HepG2 (cell line): ENCODE measurements around the gene CCDC57. TPM values are rescaled to one million over a fixed set of nuclear protein-coding genes. Genes with fewer than 3 reads are reported as not detected.

Experiments
- CEBPZ ChIP-seq: IDR thresholded peaks from 2 replicates; pipeline ENCODE4 v1.6.1; 2012; ENCODE audit warnings: low read length, improper control_type of control experiment
- CHD2 ChIP-seq: IDR thresholded peaks from 2 replicates; pipeline ENCODE4 v1.6.1; 2011; ENCODE audit warnings: low read depth, low read length, improper control_type of control experiment
- EEA1 ChIP-seq: sonication (generic); formaldehyde crosslinking; IDR thresholded peaks from 2 replicates; pipeline ENCODE4 v1.5.1; 2020; ENCODE audit warnings: mild to moderate bottlenecking, missing genetic modification reagents, borderline replicate concordance
- EZH2 ChIP-seq: conservative IDR thresholded peaks from 2 replicates; pipeline ENCODE4 v1.6.1; 2012; ENCODE audit warnings: mild to moderate bottlenecking, low read depth, low read length, moderate library complexity
- GMEB1 ChIP-seq: sonication (generic); formaldehyde crosslinking; IDR thresholded peaks from 2 replicates; pipeline ENCODE4 v1.5.1; 2020; ENCODE audit warnings: missing genetic modification reagents, mild to moderate bottlenecking, borderline replicate concordance
- HMG20B ChIP-seq: conservative IDR thresholded peaks from 2 replicates; pipeline ENCODE4 v1.6.1; 2016; ENCODE audit warnings: missing genetic modification reagents, missing compliant biosample characterization
- ISL2 ChIP-seq: sonication (generic); formaldehyde crosslinking; IDR thresholded peaks from 2 replicates; pipeline ENCODE4 v1.5.0; 2020; ENCODE audit warnings: missing genetic modification reagents
- KMT2B ChIP-seq: IDR thresholded peaks from 2 replicates; pipeline ENCODE4 v1.6.1; 2016; ENCODE audit warnings: missing genetic modification reagents, missing compliant biosample characterization
- LCORL ChIP-seq, 2 experiments: fragments of 450-650 bp in 1 of 2; sonication (generic) in 1 of 2; formaldehyde crosslinking in 1 of 2; IDR thresholded peaks; 2 replicates each; pipeline versions ENCODE4 v1.5.0 to v1.6.1; 2017 to 2020; ENCODE audit warnings: antibody characterized with exemption in 1 of 2, missing genetic modification reagents in 1 of 2
- MBD4 ChIP-seq: IDR thresholded peaks from 2 replicates; pipeline ENCODE4 v1.6.1; 2012; ENCODE audit warnings: low read length, inconsistent platforms, borderline replicate concordance
- NCOR1 ChIP-seq: fragments of 200-600 bp; sonication (generic); IDR thresholded peaks from 2 replicates; pipeline ENCODE4 v1.7.0; 2017; ENCODE audit warnings: antibody characterized with exemption, low read length, borderline replicate concordance
- REPIN1 ChIP-seq: sonication (generic); formaldehyde crosslinking; IDR thresholded peaks from 2 replicates; pipeline ENCODE4 v1.8.0; 2022; ENCODE audit warnings: missing genetic modification reagents, low read depth, mild to moderate bottlenecking, borderline replicate concordance
- SMARCC2 ChIP-seq: fragments of 450-650 bp; IDR thresholded peaks from 2 replicates; pipeline ENCODE4 v1.6.1; 2017; ENCODE audit warnings: antibody characterized with exemption, mild to moderate bottlenecking
- TEF ChIP-seq: sonication (generic); formaldehyde crosslinking; IDR thresholded peaks from 2 replicates; pipeline ENCODE4 v1.5.0; 2020; ENCODE audit warnings: missing genetic modification reagents
- ZNF121 ChIP-seq: sonication (generic); formaldehyde crosslinking; IDR thresholded peaks from 2 replicates; pipeline ENCODE4 v1.5.0; 2020; ENCODE audit warnings: mild to moderate bottlenecking, missing genetic modification reagents
- ZNF225 ChIP-seq: sonication (generic); formaldehyde crosslinking; IDR thresholded peaks from 2 replicates; pipeline ENCODE4 v1.4.0; 2020; ENCODE audit warnings: mild to moderate bottlenecking, missing genetic modification reagents
- ZNF562 ChIP-seq: sonication (generic); formaldehyde crosslinking; IDR thresholded peaks from 2 replicates; pipeline ENCODE4 v1.8.0; 2022; ENCODE audit warnings: missing genetic modification reagents, borderline replicate concordance
- ZNF572 ChIP-seq: sonication (generic); formaldehyde crosslinking; IDR thresholded peaks from 2 replicates; pipeline ENCODE4 v1.5.1; 2020; ENCODE audit warnings: mild to moderate bottlenecking, missing genetic modification reagents
- ZNF704 ChIP-seq: sonication (generic); formaldehyde crosslinking; IDR thresholded peaks from 2 replicates; pipeline ENCODE4 v1.8.1; 2023; ENCODE audit warnings: mild to moderate bottlenecking, inconsistent platforms, moderate library complexity, missing genetic modification reagents, borderline replicate concordance
- ZNF782 ChIP-seq: sonication (generic); formaldehyde crosslinking; IDR thresholded peaks from 2 replicates; pipeline ENCODE4 v1.4.0; 2020; ENCODE audit warnings: missing genetic modification reagents, mild to moderate bottlenecking, borderline replicate concordance
- ZSCAN5A ChIP-seq: sonication (generic); formaldehyde crosslinking; IDR thresholded peaks from 2 replicates; pipeline ENCODE4 v1.8.0; 2022; ENCODE audit warnings: mild to moderate bottlenecking, missing genetic modification reagents, borderline replicate concordance
- polyA plus RNA-seq, 8 experiments: library from polyadenylated mRNA; depleted of rRNA in 3 of 8; stranded (reverse) in 7 of 8; unstranded in 1 of 8; fragments of >200 nt; fragmentation: Illumina TruSeq in 4 of 8; extraction: Trizol in 4 of 8; gene quantifications; 2 replicates each; pipeline versions ENCODE4 v1.2.1 to v1.2.3, GENCODE V29; 2011 to 2016; ENCODE audit warnings: low read depth in 4 of 8, missing spikeins in 1 of 8, mixed read lengths in 1 of 8; ENCODE audit not compliant: insufficient read depth in 1 of 8
- total RNA-seq, 5 experiments: library from RNA; depleted of rRNA; stranded (reverse); fragments of >200 nt; fragmentation: Illumina TruSeq; extraction: Trizol; gene quantifications; 2 replicates each; pipeline ENCODE4 v1.2.3, GENCODE V29; 2016; ENCODE audit warnings: low read depth in 1 of 5

Gene CCDC57
- total and polyA plus RNA-seq, 2 of the 13 experiments (the other 11 are each of a cell fraction or from before 2014, with no cell fraction given) = 59.3 to 59.9 TPM

GRCh38 chr17:82153745-82154375 lies 58.8 kb downstream of the CCDC57 start (continued):
- peak; percentile 38; the same call in 1 of the 2 replicates for TF ChIP-seq ZNF782 (CRISPR knock-in tag)
- no peak for TF ChIP-seq EZH2
- no peak for TF ChIP-seq NCOR1
- 0 out of 2 replicates have a peak, but pooled peaks have one; percentile 45 for TF ChIP-seq ISL2 (CRISPR knock-in tag)
- TF ChIP-seq HMG20B (CRISPR knock-in tag) = no peak
- 0 out of 2 replicates have a peak, but pooled peaks have one; percentile 66 for TF ChIP-seq ZNF704 (CRISPR knock-in tag)
- no peak for TF ChIP-seq CEBPZ
- no peak for TF ChIP-seq SMARCC2
- TF ChIP-seq KMT2B = no peak
- peak; percentile 21; the same call in 1 of the 2 replicates for TF ChIP-seq GMEB1 (CRISPR knock-in tag)
- peak; percentile 86 for TF ChIP-seq REPIN1 (CRISPR knock-in tag)
- TF ChIP-seq EEA1 = no peak
- no peak for TF ChIP-seq ZNF121 (CRISPR knock-in tag)
- no peak for TF ChIP-seq TEF (CRISPR knock-in tag)
- TF ChIP-seq ZNF225 (CRISPR knock-in tag) = no peak
- 0 out of 2 replicates have a peak, but pooled peaks have one; percentile 78 for TF ChIP-seq ZSCAN5A
- TF ChIP-seq LCORL (IDR thresholded peaks at IDR 0.05) = no peak
- TF ChIP-seq LCORL (CRISPR knock-in tag; IDR thresholded peaks at IDR 0.05) = peak; percentile 86
- no peak for TF ChIP-seq ZNF562 (CRISPR knock-in tag)
- TF ChIP-seq CHD2 = no peak
- no peak for TF ChIP-seq ZNF572 (CRISPR knock-in tag)
- no peak for TF ChIP-seq MBD4
